Panc1 (cell line): ENCODE measurements around the gene ZNF410. TPM values are rescaled to one million over a fixed set of nuclear protein-coding genes. Genes with fewer than 3 reads are reported as not detected.

Experiments used
- ATAC-seq: fragments of 200-7000 bp; cut with Tn5 transposase; 2 replicates; pipeline ENCODE4 v1.9.1; 2020; ENCODE audit warnings: mild to moderate bottlenecking, moderate library complexity
- BruUV-seq: library from RNA; stranded (reverse); fragments of 400-500 nt; replicated peaks from 2 replicates; lab custom pipeline; 2021; lab: Mats Ljungman, UMichigan
- CTCF ChIA-PET: fragments of 300-600 bp; sonication (Branson Sonifier 250); formaldehyde crosslinking; loops from one replicate; lab custom pipeline; 2022; ENCODE audit warnings: antibody characterized with exemption; lab: Charles Lee
- POLR2A ChIA-PET: fragments of 300-600 bp; sonication (Branson Sonifier 250); formaldehyde crosslinking; loops from one replicate; lab custom pipeline; 2022; ENCODE audit warnings: antibody characterized with exemption; lab: Charles Lee
- DNase-seq: peaks from one replicate; pipeline ENCODE4 v3.0.0-alpha.2; 2010; ENCODE audit warnings: low read depth, low spot score
- H3K27ac ChIP-seq: 2 replicates; pipeline ENCODE4 v1.5.1; 2011; ENCODE audit warnings: mild to moderate bottlenecking, low read length, inconsistent platforms
- H3K27me3 ChIP-seq: fragments of 200-500 bp; sonication (Bioruptor generic); 2 replicates; pipeline ENCODE4 v1.6.0; 2014; ENCODE audit warnings: low read length, inconsistent platforms; ENCODE audit not compliant: control insufficient read depth, insufficient read depth
- H3K36me3 ChIP-seq: fragments of 200-500 bp; sonication (Bioruptor generic); 2 replicates; pipeline ENCODE4 v1.5.1; 2014; ENCODE audit warnings: inconsistent platforms, mild to moderate bottlenecking, low read length, moderate library complexity; ENCODE audit not compliant: control insufficient read depth, insufficient read depth
- H3K4me1 ChIP-seq: 2 replicates; pipeline ENCODE4 v1.5.1; 2011; ENCODE audit warnings: inconsistent platforms, mild to moderate bottlenecking, low read length, moderate library complexity; ENCODE audit not compliant: control insufficient read depth, insufficient read depth
- H3K4me3 ChIP-seq, 2 experiments: 2 replicates each; pipeline ENCODE4 v1.5.1; 2011 to 2012; ENCODE audit warnings: low read depth in 2 of 2, low read length in 2 of 2, mild to moderate bottlenecking in 2 of 2, inconsistent platforms in 1 of 2, moderate library complexity in 1 of 2
- H3K9me3 ChIP-seq: fragments of 200-500 bp; sonication (Bioruptor generic); 2 replicates; pipeline ENCODE4 v1.5.1; 2014; ENCODE audit warnings: low read depth, mild to moderate bottlenecking, inconsistent platforms, low read length, moderate library complexity; ENCODE audit not compliant: control insufficient read depth, insufficient read depth
- CTCF ChIP-seq: fragments of 450-650 bp; IDR thresholded peaks from 2 replicates; pipeline ENCODE4 v1.5.1; 2017; ENCODE audit warnings: mild to moderate bottlenecking
- POLR2AphosphoS5 ChIP-seq: IDR thresholded peaks from 2 replicates; pipeline ENCODE4 v1.6.1; 2012; ENCODE audit warnings: mild to moderate bottlenecking, low read depth, low read length, moderate library complexity
- REST ChIP-seq, 2 experiments: IDR thresholded peaks; 2 replicates each; pipeline ENCODE4 v1.6.1; 2011 to 2012; ENCODE audit warnings: low read depth in 2 of 2, control low read depth in 1 of 2, low read length in 1 of 2, mild to moderate bottlenecking in 1 of 2, moderate library complexity in 1 of 2; ENCODE audit not compliant: insufficient read depth in 1 of 2
- SIN3A ChIP-seq: IDR thresholded peaks from 2 replicates; pipeline ENCODE4 v1.6.1; 2012; ENCODE audit warnings: low read depth, mild to moderate bottlenecking, low read length, moderate library complexity, borderline replicate concordance; ENCODE audit not compliant: insufficient read depth
- TCF7L2 ChIP-seq: IDR thresholded peaks from 2 replicates; pipeline ENCODE4 v1.6.1; 2011; ENCODE audit warnings: mild to moderate bottlenecking, low read depth, low read length, inconsistent platforms
- in situ Hi-C: cut with HindIII; loops from 2 replicates; pipeline ENCODE4 v1.10.0; 2016; ENCODE audit warnings: low sequenced_read_pairs, low pct_unique_long_range_greater_than_20kb
- intact Hi-C: fragments of 100-400 bp; cut with micrococcal nuclease; formaldehyde crosslinking; loops from one replicate; pipeline ENCODE4 v1.10.0; 2022; ENCODE audit not compliant: unreplicated experiment
- total RNA-seq: library from RNA; stranded (reverse); gene quantifications from one replicate; pipeline ENCODE4 v1.2.1, GENCODE V29; 2021; ENCODE audit not compliant: unreplicated experiment

ZNF410 gene
- total RNA-seq, 1 experiment from 2014 or later = 31.2 TPM

GRCh38 chr14:73878436-73878835 is 8.2 kb upstream of the ZNF410 start:
- Histone ChIP-seq H3K27ac (no peak overlapping the region), H3K36me3 (no peaks in the 10 kb centered on the region), H3K4me3 (no peak overlapping the region), H3K9me3 (no peaks in the 10 kb centered on the region), H3K27me3 (no peaks in the 10 kb centered on the region), H3K4me1 (no peaks in the 10 kb centered on the region)
- ChIA-PET CTCF (no interaction called here), POLR2A (no interaction called here)
- no TSS peak for BruUV-seq
- intact Hi-C loops (no loop called here), in situ Hi-C loops (no loop called here)
- DNase-seq = no peak
- ATAC-seq = no peak
- TF ChIP-seq CTCF (no peak), REST (IDR thresholded peaks at IDR 0.05; ENCODE audit: insufficient read depth in 1 of 2, low read depth in 2 of 2, low read length in 1 of 2) (no peak), SIN3A (no peak), POLR2AphosphoS5 (no peak), TCF7L2 (no peak)

- in situ Hi-C loops = no loop called here
- ATAC-seq (no peak), DNase-seq (no peak)
- Histone ChIP-seq H3K27ac (no peak overlapping the region), H3K27me3 (no peaks in the 10 kb centered on the region), H3K4me1 (no peaks in the 10 kb centered on the region), H3K36me3 (peaks cover 4% of the 10 kb centered on the region; the same call in 1 of the 2 replicates), H3K4me3 (no peak overlapping the region), H3K9me3 (no peaks in the 10 kb centered on the region)
- no TSS peak for BruUV-seq
- ChIA-PET POLR2A (no interaction called here), CTCF (no interaction called here)
- TF ChIP-seq TCF7L2 (no peak), CTCF (no peak), REST (IDR thresholded peaks at IDR 0.05; ENCODE audit: insufficient read depth in 1 of 2, low read depth in 2 of 2, low read length in 1 of 2) (no peak), POLR2AphosphoS5 (no peak), SIN3A (no peak)
- intact Hi-C loops = no loop called here
Measured at GRCh38 chr14:73879027-73879426, 7.6 kb upstream of the ZNF410 start.
